ENCODE data around the gene URB1.

DNA sequence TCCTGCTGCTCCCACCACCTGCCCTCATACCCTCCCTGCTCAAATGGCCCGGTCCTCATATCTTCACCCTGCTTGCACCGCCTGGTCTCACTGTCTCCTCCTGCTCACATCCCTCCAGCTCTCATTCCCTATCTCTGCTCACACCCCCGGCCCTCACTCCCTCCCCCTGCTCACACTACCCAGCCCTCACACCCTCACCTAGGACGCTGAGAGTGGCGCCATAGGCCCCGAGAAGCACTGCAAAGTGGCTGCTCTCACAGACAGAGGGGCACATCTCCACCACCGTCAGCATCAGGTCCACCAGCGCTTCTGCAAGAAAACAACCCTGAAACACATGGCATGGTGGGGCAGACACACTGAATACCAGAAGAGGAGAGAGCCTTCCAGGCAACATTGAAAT is 55.6 kb downstream of the URB1 start:
- TF ChIP-seq MAZ (IDR thresholded peaks at IDR 0.05; ENCODE audit: borderline replicate concordance, low read depth, low read length) (no peak), TP53 (CRISPR knock-in tag; IDR thresholded peaks at IDR 0.05) (no peak), RFX5 (IDR thresholded peaks at IDR 0.05) (no peak), POLR2A (IDR thresholded peaks at IDR 0.05; ENCODE audit: low read length) (no peak), EP300 (IDR thresholded peaks at IDR 0.05) (no peak), MYC (IDR thresholded peaks at IDR 0.05; ENCODE audit: borderline replicate concordance, low read length) (no peak), JUN (IDR thresholded peaks at IDR 0.05) (no peak)
- TF ChIP-seq, protein P1, sequence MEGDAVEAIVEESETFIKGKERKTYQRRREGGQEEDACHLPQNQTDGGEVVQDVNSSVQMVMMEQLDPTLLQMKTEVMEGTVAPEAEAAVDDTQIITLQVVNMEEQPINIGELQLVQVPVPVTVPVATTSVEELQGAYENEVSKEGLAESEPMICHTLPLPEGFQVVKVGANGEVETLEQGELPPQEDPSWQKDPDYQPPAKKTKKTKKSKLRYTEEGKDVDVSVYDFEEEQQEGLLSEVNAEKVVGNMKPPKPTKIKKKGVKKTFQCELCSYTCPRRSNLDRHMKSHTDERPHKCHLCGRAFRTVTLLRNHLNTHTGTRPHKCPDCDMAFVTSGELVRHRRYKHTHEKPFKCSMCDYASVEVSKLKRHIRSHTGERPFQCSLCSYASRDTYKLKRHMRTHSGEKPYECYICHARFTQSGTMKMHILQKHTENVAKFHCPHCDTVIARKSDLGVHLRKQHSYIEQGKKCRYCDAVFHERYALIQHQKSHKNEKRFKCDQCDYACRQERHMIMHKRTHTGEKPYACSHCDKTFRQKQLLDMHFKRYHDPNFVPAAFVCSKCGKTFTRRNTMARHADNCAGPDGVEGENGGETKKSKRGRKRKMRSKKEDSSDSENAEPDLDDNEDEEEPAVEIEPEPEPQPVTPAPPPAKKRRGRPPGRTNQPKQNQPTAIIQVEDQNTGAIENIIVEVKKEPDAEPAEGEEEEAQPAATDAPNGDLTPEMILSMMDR (IDR thresholded peaks at IDR 0.05): no peak

Measured in A549 (cell line).